ENCODE data around the gene TTC22.

The TTC22 gene

GRCh38 chr1:54800899-54801759 is at the start of gene TTC22:
Gene TTC22, minus strand, starts transcription at chr1:54801323. Its CDS starts 160 bp downstream, at chr1:54801163.
- DNase-seq (ENCODE audit: low read depth): peak; percentile 51

GRCh38 chr1:54850737-54851136 is 49.6 kb upstream of the TTC22 start:
- no peak for DNase-seq (ENCODE audit: low read depth)

- DNase-seq (ENCODE audit: low read depth): no peak
Observed at GRCh38 chr1:54850069-54850730, 49.1 kb upstream of the TTC22 start.

- no peak for DNase-seq (ENCODE audit: low read depth)
Observed at GRCh38 chr1:54849219-54850068, 48.3 kb upstream of the TTC22 start.

- no peak for DNase-seq (ENCODE audit: low read depth)
Observed at GRCh38 chr1:54848134-54848948, 47.2 kb upstream of the TTC22 start.

GRCh38 chr1:54846716-54847284 is 45.7 kb upstream of the TTC22 start:
- DNase-seq (ENCODE audit: low read depth): no peak

GRCh38 chr1:54846301-54846700 is 45.2 kb upstream of the TTC22 start:
- DNase-seq (ENCODE audit: low read depth): no peak

GRCh38 chr1:54845772-54846171 is 44.6 kb upstream of the TTC22 start:
- DNase-seq (ENCODE audit: low read depth): no peak

GRCh38 chr1:54844564-54844963 is 43.4 kb upstream of the TTC22 start:
- no peak for DNase-seq (ENCODE audit: low read depth)

GRCh38 chr1:54843449-54843848 is 42.3 kb upstream of the TTC22 start:
- no peak for DNase-seq (ENCODE audit: low read depth)

GRCh38 chr1:54842963-54843362 is 41.8 kb upstream of the TTC22 start:
- no peak for DNase-seq (ENCODE audit: low read depth)

- no peak for DNase-seq (ENCODE audit: low read depth)
Observed at GRCh38 chr1:54842206-54842915, 41.2 kb upstream of the TTC22 start.

GRCh38 chr1:54839824-54840223 is 38.7 kb upstream of the TTC22 start:
- no peak for DNase-seq (ENCODE audit: low read depth)

- no peak for DNase-seq (ENCODE audit: low read depth)
Observed at GRCh38 chr1:54838565-54839180, 37.5 kb upstream of the TTC22 start.

GRCh38 chr1:54837002-54837853 is 36.1 kb upstream of the TTC22 start:
- no peak for DNase-seq (ENCODE audit: low read depth)

GRCh38 chr1:54836594-54836993 is 35.5 kb upstream of the TTC22 start:
- DNase-seq (ENCODE audit: low read depth): no peak

GRCh38 chr1:54835970-54836369 is 34.8 kb upstream of the TTC22 start:
- no peak for DNase-seq (ENCODE audit: low read depth)

GRCh38 chr1:54835131-54835898 is 34.2 kb upstream of the TTC22 start:
- DNase-seq (ENCODE audit: low read depth): no peak

Measured in activated T-helper 1 cell treated with Interleukin-2 at 50 U/mL for 16 hours (primary cell).